Suprapubic skin (tissue), 4 donors: Measurements from ENCODE around the gene FSTL4. TPM values are rescaled to one million over a fixed set of nuclear protein-coding genes. Genes with fewer than 3 reads are reported as not detected.

ENCODE experiments used
- DNase-seq, 2 donors: peaks; one replicate each; pipeline ENCODE4 v3.0.0-alpha.2; 2019; ENCODE audit warnings: low spot score in 2 of 2
- H3K27ac ChIP-seq: fragments of 200-600 bp; sonication (generic); one replicate; pipeline ENCODE4 v1.5.1; 2019
- H3K27me3 ChIP-seq: fragments of 200-600 bp; sonication (generic); one replicate; pipeline ENCODE4 v1.5.1; 2019
- H3K36me3 ChIP-seq: fragments of 200-600 bp; sonication (generic); one replicate; pipeline ENCODE4 v1.5.1; 2019
- H3K4me1 ChIP-seq: fragments of 200-600 bp; sonication (generic); one replicate; pipeline ENCODE4 v1.5.1; 2019
- H3K4me3 ChIP-seq: fragments of 200-600 bp; sonication (generic); one replicate; pipeline ENCODE4 v1.5.1; 2019; ENCODE audit warnings: mild to moderate bottlenecking
- H3K9me3 ChIP-seq: fragments of 200-600 bp; sonication (generic); one replicate; pipeline ENCODE4 v1.5.1; 2019
- EP300 ChIP-seq: sonication (generic); formaldehyde crosslinking; IDR thresholded peaks from one replicate; pipeline ENCODE4 v1.6.1; 2017; ENCODE audit warnings: antibody characterized with exemption
- POLR2A ChIP-seq, 2 donors: fragments of 450-650 bp; IDR thresholded peaks; one replicate each; pipeline ENCODE4 v1.6.1; 2017; ENCODE audit warnings: antibody characterized with exemption in 2 of 2, mild to moderate bottlenecking in 2 of 2, moderate library complexity in 2 of 2
- POLR2AphosphoS5 ChIP-seq, 3 donors: sonication (generic); formaldehyde crosslinking; IDR thresholded peaks; one replicate each; pipeline ENCODE4 v1.6.1; 2017; ENCODE audit warnings: antibody characterized with exemption in 3 of 3
- WGBS: methylation state at CpG from one replicate; pipeline ENCODE4 v1.1.5; 2018; 5-methylcytosine and 5-hydroxymethylcytosine counted together
- total RNA-seq, 4 donors: library from RNA; depleted of rRNA; stranded (reverse); fragments of >200 nt; gene quantifications; one replicate each; pipeline ENCODE4 v1.1.0, GENCODE V29; 2016
- TF ChIP-seq, protein P1 (sequence below), 2 donors: fragments of 200-600 bp in 1 of 2; fragments of 450-650 bp in 1 of 2; sonication (generic) in 1 of 2; IDR thresholded peaks; one replicate each; pipeline ENCODE4 v1.5.1; 2016 to 2019; ENCODE audit warnings: antibody characterized with exemption in 2 of 2, mild to moderate bottlenecking in 1 of 2, moderate library complexity in 1 of 2

Gene FSTL4
- total RNA-seq, 4 donors from 2014 or later = 2.3 to 6.4 (median 5.8) TPM

DNA sequence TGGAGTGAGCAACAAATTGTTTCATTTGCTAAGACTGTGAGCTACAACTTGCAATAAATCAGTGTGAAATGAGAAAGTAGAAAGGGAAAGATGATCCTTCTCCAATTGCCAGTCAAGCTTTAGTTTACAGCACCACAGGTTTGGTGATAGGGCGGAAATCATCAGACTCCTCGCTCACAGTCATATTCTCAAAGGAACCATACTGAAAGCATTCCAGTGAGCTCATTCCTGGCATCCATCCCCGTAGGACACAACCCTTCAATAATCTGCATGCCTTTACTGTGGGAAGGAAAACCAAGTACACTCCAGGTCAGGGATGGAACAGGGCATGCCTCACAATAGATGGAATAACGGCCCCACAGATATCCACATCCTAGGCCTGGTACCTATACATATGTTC is 80.7 kb downstream of the FSTL4 start:
- TF ChIP-seq, protein P1, sequence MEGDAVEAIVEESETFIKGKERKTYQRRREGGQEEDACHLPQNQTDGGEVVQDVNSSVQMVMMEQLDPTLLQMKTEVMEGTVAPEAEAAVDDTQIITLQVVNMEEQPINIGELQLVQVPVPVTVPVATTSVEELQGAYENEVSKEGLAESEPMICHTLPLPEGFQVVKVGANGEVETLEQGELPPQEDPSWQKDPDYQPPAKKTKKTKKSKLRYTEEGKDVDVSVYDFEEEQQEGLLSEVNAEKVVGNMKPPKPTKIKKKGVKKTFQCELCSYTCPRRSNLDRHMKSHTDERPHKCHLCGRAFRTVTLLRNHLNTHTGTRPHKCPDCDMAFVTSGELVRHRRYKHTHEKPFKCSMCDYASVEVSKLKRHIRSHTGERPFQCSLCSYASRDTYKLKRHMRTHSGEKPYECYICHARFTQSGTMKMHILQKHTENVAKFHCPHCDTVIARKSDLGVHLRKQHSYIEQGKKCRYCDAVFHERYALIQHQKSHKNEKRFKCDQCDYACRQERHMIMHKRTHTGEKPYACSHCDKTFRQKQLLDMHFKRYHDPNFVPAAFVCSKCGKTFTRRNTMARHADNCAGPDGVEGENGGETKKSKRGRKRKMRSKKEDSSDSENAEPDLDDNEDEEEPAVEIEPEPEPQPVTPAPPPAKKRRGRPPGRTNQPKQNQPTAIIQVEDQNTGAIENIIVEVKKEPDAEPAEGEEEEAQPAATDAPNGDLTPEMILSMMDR (IDR thresholded peaks at IDR 0.05) = no peak
- TF ChIP-seq EP300 (no peak), POLR2AphosphoS5 (IDR thresholded peaks at IDR 0.05) (no peak), POLR2A (IDR thresholded peaks at IDR 0.05) (no peak)
- Histone ChIP-seq H3K4me1 (no peaks in the 10 kb centered on the region), H3K9me3 (no peaks in the 10 kb centered on the region), H3K36me3 (no peaks in the 10 kb centered on the region), H3K27me3 (no peaks in the 10 kb centered on the region), H3K4me3 (no peak overlapping the region), H3K27ac (no peak overlapping the region)
- DNase-seq = no peak
- 16% methylated on average over 4 of the region's 4 CpGs for WGBS

DNA sequence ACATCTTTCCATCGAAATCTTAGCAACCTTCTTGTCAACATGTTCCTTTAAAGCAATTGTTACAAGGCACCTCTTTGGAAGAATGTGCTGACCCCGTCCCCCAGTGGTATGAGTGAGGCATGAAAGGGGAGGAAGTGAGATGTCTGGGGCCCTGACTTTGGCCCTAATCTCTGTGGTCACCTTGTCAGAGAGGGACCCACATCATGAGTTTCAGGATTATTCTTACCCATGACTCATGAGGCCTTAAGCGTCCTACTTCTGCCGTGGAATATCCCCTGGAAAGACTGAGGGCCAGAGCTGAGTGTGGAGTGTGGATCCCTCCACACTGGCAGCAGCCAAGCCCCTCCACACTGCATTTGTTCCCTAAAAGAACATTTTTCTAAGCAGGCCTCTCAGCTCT is 81.2 kb downstream of the FSTL4 start:
- Histone ChIP-seq H3K27me3 (no peaks in the 10 kb centered on the region), H3K9me3 (no peaks in the 10 kb centered on the region), H3K27ac (no peak overlapping the region), H3K36me3 (no peaks in the 10 kb centered on the region), H3K4me3 (no peak overlapping the region), H3K4me1 (no peaks in the 10 kb centered on the region)
- TF ChIP-seq EP300 (no peak), POLR2AphosphoS5 (IDR thresholded peaks at IDR 0.05) (no peak), POLR2A (IDR thresholded peaks at IDR 0.05) (no peak)
- TF ChIP-seq, protein P1 (IDR thresholded peaks at IDR 0.05) = no peak
- WGBS = 84% methylated on average over 4 of the region's 4 CpGs
- no peak for DNase-seq

DNA sequence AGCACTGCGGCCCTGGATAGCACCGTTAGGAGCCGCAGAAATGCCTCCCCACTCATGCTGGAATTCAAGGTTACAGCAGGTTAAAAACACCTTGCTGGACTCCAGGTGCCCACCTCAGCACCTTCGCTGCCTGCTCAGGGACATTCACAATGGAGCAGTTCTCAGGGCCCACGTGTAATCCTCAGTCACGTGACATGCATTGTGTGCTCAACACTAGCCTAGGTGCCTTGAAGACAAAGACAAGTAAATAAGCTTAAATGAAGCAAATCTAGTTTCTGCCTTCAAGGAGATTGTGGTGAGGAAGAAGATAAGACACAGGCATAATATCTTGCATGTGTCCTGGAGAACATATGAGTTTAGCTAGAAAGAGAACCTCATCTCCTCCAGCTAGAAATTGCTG is 82.1 kb downstream of the FSTL4 start:
- DNase-seq = no peak
- Histone ChIP-seq H3K4me1 (no peaks in the 10 kb centered on the region), H3K27me3 (peaks cover 4% of the 10 kb centered on the region), H3K27ac (no peak overlapping the region), H3K36me3 (no peaks in the 10 kb centered on the region), H3K9me3 (no peaks in the 10 kb centered on the region), H3K4me3 (no peak overlapping the region)
- TF ChIP-seq EP300 (no peak), POLR2AphosphoS5 (IDR thresholded peaks at IDR 0.05) (no peak), POLR2A (IDR thresholded peaks at IDR 0.05) (no peak)
- TF ChIP-seq, protein P1 (IDR thresholded peaks at IDR 0.05) = no peak
- 88% methylated on average over 6 of the region's 6 CpGs for WGBS

DNA sequence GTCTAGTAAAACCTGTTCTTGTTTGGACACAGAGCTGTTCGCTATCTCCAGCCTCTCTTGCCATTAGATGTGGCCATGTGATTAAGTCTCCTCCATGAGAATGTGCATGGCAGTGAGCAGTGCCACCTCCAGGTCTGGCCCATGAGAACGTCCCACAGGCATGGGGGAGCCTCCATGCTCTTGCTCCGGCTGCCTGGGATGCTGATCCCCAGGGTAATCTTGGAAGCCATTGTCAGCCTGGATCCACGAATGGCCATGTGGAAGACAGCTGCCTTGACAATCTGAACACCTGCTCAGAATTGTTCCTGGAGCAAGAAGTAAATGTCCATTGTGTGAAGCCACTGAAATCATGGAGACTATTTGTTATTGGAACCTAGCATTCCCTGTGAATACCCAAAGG is 83.5 kb downstream of the FSTL4 start:
- DNase-seq = no peak
- Histone ChIP-seq H3K27me3 (peaks cover 4% of the 10 kb centered on the region), H3K4me1 (no peaks in the 10 kb centered on the region), H3K27ac (no peak overlapping the region), H3K36me3 (no peaks in the 10 kb centered on the region), H3K4me3 (no peak overlapping the region), H3K9me3 (no peaks in the 10 kb centered on the region)
- 40% methylated on average over 2 of the region's 4 CpGs for WGBS
- TF ChIP-seq, protein P1 (IDR thresholded peaks at IDR 0.05) = no peak
- TF ChIP-seq EP300 (no peak), POLR2AphosphoS5 (IDR thresholded peaks at IDR 0.05) (no peak), POLR2A (IDR thresholded peaks at IDR 0.05) (no peak)

DNA sequence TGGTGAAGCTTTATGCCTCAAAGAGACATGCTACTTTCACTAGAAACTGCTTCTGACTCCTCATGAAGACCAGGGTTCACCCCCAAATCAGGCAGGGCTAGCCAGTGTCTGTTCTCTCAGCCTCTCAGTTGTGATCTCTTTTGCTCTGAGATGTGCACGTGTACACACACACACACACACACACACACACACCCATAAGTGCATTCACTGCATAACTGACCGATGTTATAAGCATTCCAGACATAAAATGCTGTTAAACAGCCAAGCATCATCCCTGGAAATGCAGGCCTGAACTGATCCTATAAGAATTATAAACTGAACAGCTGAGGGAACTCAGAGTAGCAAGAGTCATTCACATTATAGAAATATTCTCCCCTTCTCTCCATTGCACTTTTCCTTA is 85.0 kb downstream of the FSTL4 start:
- Histone ChIP-seq H3K27me3 (peaks cover 4% of the 10 kb centered on the region), H3K9me3 (no peaks in the 10 kb centered on the region), H3K36me3 (no peaks in the 10 kb centered on the region), H3K4me1 (no peaks in the 10 kb centered on the region), H3K27ac (no peak overlapping the region), H3K4me3 (no peak overlapping the region)
- TF ChIP-seq POLR2AphosphoS5 (IDR thresholded peaks at IDR 0.05) (no peak), POLR2A (IDR thresholded peaks at IDR 0.05) (no peak), EP300 (no peak)
- TF ChIP-seq, protein P1 (IDR thresholded peaks at IDR 0.05) = no peak
- 29% methylated on average over 2 of the region's 2 CpGs for WGBS
- DNase-seq = no peak
